ENCODE results near the gene PAFAH1B1.

The PAFAH1B1 gene

GRCh38 chr17:2712300-2713043 lies 119.0 kb downstream of the PAFAH1B1 start:
- ChIA-PET CTCF (no interaction called here), POLR2A (interaction anchor here (0.6 kb wide), 1 partner anchor 667 kb away, joined by 6 read pairs; no protein-coding TSS in a partner anchor)
- no peaks in the 10 kb centered on the region for H3K9me3 ChIP-seq (ENCODE audit: control insufficient read depth, insufficient read depth, low read depth, low read length)
- peaks cover 9% of the 10 kb centered on the region for H3K4me1 ChIP-seq (ENCODE audit: control insufficient read depth, insufficient read depth, low read length)
- H3K36me3 ChIP-seq (ENCODE audit: control insufficient read depth in 2 of 2, insufficient read depth in 1 of 2, low read length in 2 of 2) = no peaks in the 10 kb centered on the region
- no peak overlapping the region; the same call in 1 of the 2 replicates for H3K4me3 ChIP-seq (ENCODE audit: low read depth, low read length)
- TF ChIP-seq PBX3 (CRISPR knock-in tag; IDR thresholded peaks at IDR 0.05) (0 out of 2 replicates have a peak, but pooled peaks have one; percentile 29), ZNF548 (tag by site-specific recombination; IDR thresholded peaks at IDR 0.05) (no peak)
- TF ChIP-seq, protein P1, sequence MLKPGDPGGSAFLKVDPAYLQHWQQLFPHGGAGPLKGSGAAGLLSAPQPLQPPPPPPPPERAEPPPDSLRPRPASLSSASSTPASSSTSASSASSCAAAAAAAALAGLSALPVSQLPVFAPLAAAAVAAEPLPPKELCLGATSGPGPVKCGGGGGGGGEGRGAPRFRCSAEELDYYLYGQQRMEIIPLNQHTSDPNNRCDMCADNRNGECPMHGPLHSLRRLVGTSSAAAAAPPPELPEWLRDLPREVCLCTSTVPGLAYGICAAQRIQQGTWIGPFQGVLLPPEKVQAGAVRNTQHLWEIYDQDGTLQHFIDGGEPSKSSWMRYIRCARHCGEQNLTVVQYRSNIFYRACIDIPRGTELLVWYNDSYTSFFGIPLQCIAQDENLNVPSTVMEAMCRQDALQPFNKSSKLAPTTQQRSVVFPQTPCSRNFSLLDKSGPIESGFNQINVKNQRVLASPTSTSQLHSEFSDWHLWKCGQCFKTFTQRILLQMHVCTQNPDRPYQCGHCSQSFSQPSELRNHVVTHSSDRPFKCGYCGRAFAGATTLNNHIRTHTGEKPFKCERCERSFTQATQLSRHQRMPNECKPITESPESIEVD (tag by site-specific recombination; IDR thresholded peaks at IDR 0.05) = no peak
- peak overlapping the region; percentile 63; the same call in 1 of the 2 replicates for H3K27ac ChIP-seq (ENCODE audit: extremely low read depth, low read depth, low read length)

DNA sequence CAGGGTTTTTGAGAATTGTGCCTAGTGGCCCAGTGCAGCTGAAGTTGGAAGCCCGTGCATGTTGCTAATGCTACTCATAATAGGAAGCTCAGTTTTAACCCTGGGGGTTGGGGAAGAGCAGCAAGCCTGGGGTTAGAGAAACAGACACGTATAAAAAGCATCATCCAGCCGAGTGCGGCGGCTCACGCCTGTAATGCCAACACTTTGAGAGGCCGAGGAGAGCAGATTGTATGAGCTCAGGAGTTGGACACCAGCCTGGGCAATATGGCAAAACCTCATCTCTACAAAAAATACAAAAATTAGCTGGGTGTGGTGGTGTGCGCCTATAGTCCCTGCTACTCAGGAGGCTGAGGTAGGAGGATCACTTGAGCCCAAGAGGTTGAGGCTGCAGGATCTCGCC lies 120.4 kb downstream of the PAFAH1B1 start:
- no peaks in the 10 kb centered on the region for H3K36me3 ChIP-seq (ENCODE audit: control insufficient read depth in 2 of 2, insufficient read depth in 1 of 2, low read length in 2 of 2)
- H3K4me1 ChIP-seq (ENCODE audit: control insufficient read depth, insufficient read depth, low read length) = peaks cover 11% of the 10 kb centered on the region
- H3K4me3 ChIP-seq (ENCODE audit: low read depth, low read length) = no peak overlapping the region
- CTCF ChIA-PET = interaction anchor here (0.7 to 1.3 kb wide), 4 partner anchors 11 to 327 kb away, joined by 3 to 4 read pairs (median 3); no protein-coding TSS in a partner anchor
- POLR2A ChIA-PET = interaction anchor here (0.6 to 1.2 kb wide), 2 partner anchors 49 to 118 kb away, joined by 3 to 5 read pairs; no protein-coding TSS in a partner anchor
- no peak for TF ChIP-seq ZNF391 (tag by site-specific recombination; IDR thresholded peaks at IDR 0.05; ENCODE audit: borderline replicate concordance, low read depth)
- TF ChIP-seq EGR2 (tag by site-specific recombination; IDR thresholded peaks at IDR 0.05; ENCODE audit: low read depth) = no peak
- TF ChIP-seq ZNF692 (tag by site-specific recombination; IDR thresholded peaks at IDR 0.05) = no peak
- no peak for TF ChIP-seq ZNF530 (tag by site-specific recombination; IDR thresholded peaks at IDR 0.05; ENCODE audit: low read depth)
- no peak for TF ChIP-seq ZSCAN30 (tag by site-specific recombination; IDR thresholded peaks at IDR 0.05)
- no peak for TF ChIP-seq SALL2 (tag by site-specific recombination; IDR thresholded peaks at IDR 0.05; ENCODE audit: borderline replicate concordance)
- TF ChIP-seq ZNF626 (tag by site-specific recombination; IDR thresholded peaks at IDR 0.05) = no peak
- TF ChIP-seq SCRT2 (tag by site-specific recombination; IDR thresholded peaks at IDR 0.05) = no peak
- TF ChIP-seq ZBTB20 (tag by site-specific recombination; IDR thresholded peaks at IDR 0.05) = no peak
- TF ChIP-seq ZNF830 (tag by site-specific recombination; IDR thresholded peaks at IDR 0.05; ENCODE audit: low read depth) = no peak
- no peak for TF ChIP-seq ZNF580 (tag by site-specific recombination; IDR thresholded peaks at IDR 0.05)
- TF ChIP-seq ZNF239 (tag by site-specific recombination; IDR thresholded peaks at IDR 0.05) = no peak
- no peak for TF ChIP-seq ZSCAN5A (tag by site-specific recombination; IDR thresholded peaks at IDR 0.05)
- TF ChIP-seq ZNF791 (tag by site-specific recombination; IDR thresholded peaks at IDR 0.05) = no peak
- TF ChIP-seq ZNF292 (tag by site-specific recombination; IDR thresholded peaks at IDR 0.05; ENCODE audit: borderline replicate concordance, low read depth) = no peak
- no peak for TF ChIP-seq ZNF660 (tag by site-specific recombination; IDR thresholded peaks at IDR 0.05)
- no peak overlapping the region for H3K27ac ChIP-seq (ENCODE audit: extremely low read depth, low read depth, low read length)
- H3K9me3 ChIP-seq (ENCODE audit: control insufficient read depth, insufficient read depth, low read depth, low read length) = no peaks in the 10 kb centered on the region

Measured in HEK293 (cell line).